RWPE2 (cell line): ENCODE results near the gene TMEM154.

Experiments
- ATAC-seq: fragments of 200-7000 bp; cut with Tn5 transposase; 3 replicates; pipeline ENCODE4 v1.9.1; 2021; ENCODE audit warnings: low read depth
- DNase-seq: peaks from one replicate; pipeline ENCODE4 v3.0.0-alpha.2; 2020; ENCODE audit warnings: low spot score
- H3K27ac ChIP-seq: fragments of 450-650 bp; 2 replicates; pipeline ENCODE4 v1.5.1; 2017; ENCODE audit warnings: mild to moderate bottlenecking; ENCODE audit not compliant: poor library complexity, severe bottlenecking
- H3K27me3 ChIP-seq: fragments of 250-450 bp; sonication (Bioruptor Pico); 2 replicates; pipeline ENCODE4 v1.5.1; 2021; ENCODE audit warnings: mild to moderate bottlenecking, moderate library complexity; ENCODE audit not compliant: insufficient read depth, poor library complexity, severe bottlenecking
- H3K36me3 ChIP-seq: fragments of 250-450 bp; sonication (Bioruptor Pico); 2 replicates; pipeline ENCODE4 v1.5.1; 2020; ENCODE audit warnings: low read depth, mild to moderate bottlenecking, moderate library complexity
- H3K4me1 ChIP-seq: fragments of 250-450 bp; sonication (Bioruptor Pico); 2 replicates; pipeline ENCODE4 v1.5.1; 2021; ENCODE audit warnings: mild to moderate bottlenecking, moderate library complexity; ENCODE audit not compliant: insufficient read depth, poor library complexity, severe bottlenecking
- H3K4me3 ChIP-seq: fragments of 250-450 bp; sonication (Bioruptor Pico); 2 replicates; pipeline ENCODE4 v1.5.1; 2021; ENCODE audit warnings: mild to moderate bottlenecking, moderate library complexity; ENCODE audit not compliant: severe bottlenecking
- H3K9me3 ChIP-seq: fragments of 250-450 bp; sonication (Bioruptor Pico); 2 replicates; pipeline ENCODE4 v1.5.1; 2021; ENCODE audit warnings: mild to moderate bottlenecking, moderate library complexity; ENCODE audit not compliant: severe bottlenecking
- TF ChIP-seq, protein P1 (sequence below): fragments of 450-650 bp; IDR thresholded peaks from one replicate; pipeline ENCODE4 v1.5.1; 2017; ENCODE audit warnings: mild to moderate bottlenecking, moderate library complexity; ENCODE audit not compliant: poor library complexity, severe bottlenecking

TMEM154 gene

DNA sequence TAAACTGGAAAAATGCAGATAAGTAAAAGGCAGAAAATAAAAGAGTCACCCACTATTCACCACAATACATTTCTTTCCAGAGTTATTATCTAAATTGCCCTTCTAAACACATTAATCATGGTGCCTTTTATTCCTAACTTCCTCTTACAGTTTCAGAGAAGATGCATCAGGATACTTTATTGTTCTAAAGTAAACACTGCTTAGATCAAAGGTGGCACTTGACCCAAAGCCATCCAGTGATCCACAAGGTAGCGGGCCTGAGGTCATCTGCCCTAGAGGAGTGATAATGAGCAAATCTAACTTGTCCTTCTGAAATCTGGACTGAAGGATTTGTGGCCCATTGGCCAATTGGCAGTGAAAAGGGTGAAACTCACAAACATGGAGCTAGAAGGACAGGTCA is 12.0 kb upstream of the TMEM154 start:
- no peaks in the 10 kb centered on the region for H3K9me3 ChIP-seq
- peaks cover 12% of the 10 kb centered on the region for H3K4me1 ChIP-seq
- no peak overlapping the region for H3K27ac ChIP-seq
- no peak overlapping the region for H3K4me3 ChIP-seq
- no peaks in the 10 kb centered on the region for H3K36me3 ChIP-seq
- TF ChIP-seq, protein P1, sequence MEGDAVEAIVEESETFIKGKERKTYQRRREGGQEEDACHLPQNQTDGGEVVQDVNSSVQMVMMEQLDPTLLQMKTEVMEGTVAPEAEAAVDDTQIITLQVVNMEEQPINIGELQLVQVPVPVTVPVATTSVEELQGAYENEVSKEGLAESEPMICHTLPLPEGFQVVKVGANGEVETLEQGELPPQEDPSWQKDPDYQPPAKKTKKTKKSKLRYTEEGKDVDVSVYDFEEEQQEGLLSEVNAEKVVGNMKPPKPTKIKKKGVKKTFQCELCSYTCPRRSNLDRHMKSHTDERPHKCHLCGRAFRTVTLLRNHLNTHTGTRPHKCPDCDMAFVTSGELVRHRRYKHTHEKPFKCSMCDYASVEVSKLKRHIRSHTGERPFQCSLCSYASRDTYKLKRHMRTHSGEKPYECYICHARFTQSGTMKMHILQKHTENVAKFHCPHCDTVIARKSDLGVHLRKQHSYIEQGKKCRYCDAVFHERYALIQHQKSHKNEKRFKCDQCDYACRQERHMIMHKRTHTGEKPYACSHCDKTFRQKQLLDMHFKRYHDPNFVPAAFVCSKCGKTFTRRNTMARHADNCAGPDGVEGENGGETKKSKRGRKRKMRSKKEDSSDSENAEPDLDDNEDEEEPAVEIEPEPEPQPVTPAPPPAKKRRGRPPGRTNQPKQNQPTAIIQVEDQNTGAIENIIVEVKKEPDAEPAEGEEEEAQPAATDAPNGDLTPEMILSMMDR: no peak
- no peak for DNase-seq
- no peaks in the 10 kb centered on the region for H3K27me3 ChIP-seq
- ATAC-seq: no peak

DNA sequence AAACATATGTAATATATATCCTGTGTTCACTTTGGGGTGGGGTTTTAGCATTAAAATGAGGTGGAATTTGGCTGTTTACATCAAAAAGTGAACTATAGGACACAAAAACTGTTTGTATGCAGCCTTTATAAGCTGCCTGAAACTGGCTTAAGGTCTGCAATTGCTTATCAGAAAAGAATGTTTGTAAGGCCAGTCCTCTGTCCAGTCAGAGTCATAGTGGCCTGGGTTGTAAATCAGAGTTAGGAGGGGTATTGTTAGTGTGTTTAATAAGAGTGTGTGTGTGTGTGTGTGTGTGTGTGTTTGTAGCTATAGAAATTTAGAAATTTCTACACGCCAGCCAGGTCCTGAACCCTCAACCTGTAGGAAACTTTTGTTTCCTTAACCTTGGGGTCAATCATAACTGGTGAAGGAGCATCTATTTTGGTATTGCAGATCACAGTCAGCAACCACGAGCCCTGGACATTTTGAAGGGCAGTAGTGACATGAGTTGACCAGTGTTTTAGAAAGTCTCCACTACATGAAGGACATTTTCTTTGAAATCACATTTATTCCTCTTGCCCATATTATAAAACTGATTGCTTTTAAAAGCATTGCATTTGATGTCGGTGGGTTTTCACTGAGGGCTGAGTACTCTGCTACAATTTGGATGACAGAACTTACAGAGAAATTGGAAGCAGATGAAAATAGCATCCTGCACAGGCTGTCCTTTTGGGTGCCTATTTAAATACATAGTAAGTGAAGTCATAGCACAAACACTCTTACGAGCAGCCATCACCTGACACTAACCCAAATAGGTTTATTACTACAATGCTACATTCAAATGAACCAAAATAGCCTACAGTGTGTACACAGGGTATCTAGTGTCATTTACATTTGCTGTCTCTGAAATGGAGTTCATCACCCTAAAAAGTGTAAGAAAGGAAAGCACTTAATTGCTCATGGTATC is 11.2 kb upstream of the TMEM154 start:
- Histone ChIP-seq H3K4me1 (peaks cover 7% of the 10 kb centered on the region), H3K36me3 (no peaks in the 10 kb centered on the region), H3K4me3 (no peak overlapping the region), H3K27ac (no peak overlapping the region), H3K27me3 (no peaks in the 10 kb centered on the region), H3K9me3 (no peaks in the 10 kb centered on the region)
- DNase-seq: no peak
- TF ChIP-seq, protein P1: no peak
- no peak for ATAC-seq

DNA sequence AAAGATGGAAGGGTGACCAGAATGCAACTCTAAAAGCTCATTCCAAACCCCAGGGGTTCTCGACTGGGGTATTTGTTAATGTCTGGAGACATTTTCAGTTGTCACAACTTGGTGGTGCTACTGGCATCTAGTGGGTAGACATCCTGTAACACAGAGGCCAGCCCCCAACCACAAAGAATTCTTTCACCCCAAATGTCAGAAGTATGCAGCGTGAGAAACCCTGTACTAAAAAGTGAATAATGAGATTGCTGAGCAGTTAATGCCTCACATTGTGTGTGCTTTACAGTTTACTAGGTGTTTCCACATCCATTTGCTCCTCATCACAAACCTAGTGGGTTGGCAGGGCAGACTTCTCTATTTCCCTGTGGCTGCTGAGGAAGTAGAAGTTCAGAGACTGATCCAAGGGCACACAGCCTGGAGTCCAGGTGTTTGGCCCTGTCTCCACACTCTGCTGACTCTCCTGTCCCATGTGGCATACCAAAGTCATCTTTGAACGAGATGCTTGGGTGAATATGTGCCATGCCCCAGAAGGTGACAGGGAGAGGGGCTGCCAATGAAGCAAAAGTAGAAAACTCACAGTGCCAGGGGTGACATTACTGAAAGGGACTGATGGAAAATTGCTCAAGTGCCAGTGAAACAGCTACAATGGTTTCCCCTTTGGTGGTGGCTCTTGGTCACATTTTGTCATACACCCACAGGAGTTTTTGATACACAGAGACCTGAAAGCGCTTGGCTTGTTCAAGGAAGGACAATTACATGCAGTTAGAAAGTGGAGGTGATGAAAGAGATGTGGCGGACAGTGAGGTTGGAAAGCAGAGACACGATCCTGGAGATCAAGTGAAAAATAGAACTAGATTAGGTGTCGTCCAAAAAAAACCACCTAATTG is 10.1 kb upstream of the TMEM154 start:
- H3K27me3 ChIP-seq: no peaks in the 10 kb centered on the region
- peaks cover 7% of the 10 kb centered on the region for H3K4me1 ChIP-seq
- no peak for DNase-seq
- no peak overlapping the region for H3K27ac ChIP-seq
- H3K36me3 ChIP-seq: no peaks in the 10 kb centered on the region
- no peak for ATAC-seq
- TF ChIP-seq, protein P1: no peak
- H3K9me3 ChIP-seq: no peaks in the 10 kb centered on the region
- H3K4me3 ChIP-seq: no peak overlapping the region

DNA sequence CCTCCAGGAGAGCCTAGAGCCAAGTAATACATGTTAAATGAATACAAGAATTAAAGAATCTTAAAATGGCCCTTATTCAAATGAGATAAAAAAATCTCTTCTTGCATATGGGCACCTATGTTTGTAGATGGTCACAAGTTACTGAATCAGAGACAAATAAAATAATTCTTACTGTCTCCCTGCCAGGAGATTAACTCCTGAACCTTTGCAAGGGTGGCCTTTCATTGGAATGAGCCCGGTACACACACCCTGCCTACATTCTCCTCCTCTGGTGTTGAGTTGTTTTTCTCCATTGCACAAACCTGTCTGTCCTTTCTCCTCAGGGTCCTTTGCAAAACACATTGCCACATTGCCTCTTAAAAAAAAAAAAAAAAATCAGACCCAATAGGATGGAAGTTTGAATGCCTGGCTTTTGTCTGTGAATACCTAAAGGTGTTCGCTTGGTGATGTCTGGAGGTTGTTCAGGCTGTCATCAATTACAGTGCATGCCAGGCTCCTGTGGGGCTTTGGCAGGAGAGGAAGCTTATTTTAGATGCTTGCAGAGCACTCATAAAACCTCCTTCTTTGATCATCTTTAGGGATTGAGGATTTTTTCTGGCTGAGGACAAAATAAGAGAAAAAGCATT is 8.3 kb upstream of the TMEM154 start:
- DNase-seq: no peak

More for the DNA sequence above, 8.3 kb upstream of the TMEM154 start:
- no peaks in the 10 kb centered on the region for H3K27me3 ChIP-seq
- TF ChIP-seq, protein P1: no peak
- no peaks in the 10 kb centered on the region for H3K4me1 ChIP-seq
- no peak overlapping the region for H3K4me3 ChIP-seq
- H3K27ac ChIP-seq: no peak overlapping the region
- H3K36me3 ChIP-seq: no peaks in the 10 kb centered on the region
- no peak for ATAC-seq
- H3K9me3 ChIP-seq: no peaks in the 10 kb centered on the region
